AG10803 (cell line): Measurements from ENCODE around the gene POLD2.
"Not testable (repeated sequence)": the region's sequence is repeated elsewhere in the genome, so short reads cannot be mapped to it uniquely, and the experiment has no call there.

ENCODE experiments used
- DNase-seq: peaks from one replicate; pipeline ENCODE4 v3.0.0; 2010; ENCODE audit warnings: low read depth
- H3K4me3 ChIP-seq: 2 replicates; pipeline ENCODE4 v1.5.1; 2011; ENCODE audit warnings: mild to moderate bottlenecking, low read length, control low read depth
- CTCF ChIP-seq: conservative IDR thresholded peaks from 2 replicates; pipeline ENCODE4 v1.5.1; 2011; ENCODE audit warnings: mild to moderate bottlenecking, low read length, control low read depth, inconsistent platforms

Gene POLD2

GRCh38 chr7:44132039-44132438 is 8.7 kb upstream of the POLD2 start:
- no peak for DNase-seq
- no peak for TF ChIP-seq CTCF
- H3K4me3 ChIP-seq: no peak overlapping the region

GRCh38 chr7:44131173-44132029 is 8.1 kb upstream of the POLD2 start:
- DNase-seq: no peak
- peak; percentile 39 for TF ChIP-seq CTCF
- no peak overlapping the region for H3K4me3 ChIP-seq

GRCh38 chr7:44128721-44129582 is 5.6 kb upstream of the POLD2 start:
- TF ChIP-seq CTCF: no peak
- no peak overlapping the region for H3K4me3 ChIP-seq
- DNase-seq: no peak

GRCh38 chr7:44127161-44127560 is 3.8 kb upstream of the POLD2 start:
- H3K4me3 ChIP-seq: no peak overlapping the region
- TF ChIP-seq CTCF: no peak
- no peak for DNase-seq

- DNase-seq: not testable (repeated sequence)
These were observed 3.2 kb upstream of the POLD2 start for GRCh38 chr7:44126574-44126973.

GRCh38 chr7:44124822-44125202 is 1.5 kb upstream of the POLD2 start:
- no peak for DNase-seq
- no peak overlapping the region for H3K4me3 ChIP-seq
- TF ChIP-seq CTCF: no peak

More at GRCh38 chr7:44126574-44126973, 3.2 kb upstream of the POLD2 start:
- not testable (repeated sequence) for H3K4me3 ChIP-seq

- TF ChIP-seq CTCF: no peak
- DNase-seq: no peak
- peak overlapping the region; percentile 66 for H3K4me3 ChIP-seq
These were observed 819 bp downstream of the POLD2 start for GRCh38 chr7:44122529-44122928.
